Mucosa of rectum (tissue), 2 donors: ENCODE data around the gene SLC37A1.

Experiments
- H3K27ac ChIP-seq, 2 donors: one replicate each; pipeline ENCODE4 v1.7.0; 2013; ENCODE audit warnings: inconsistent platforms in 2 of 2, low read depth in 2 of 2, low read length in 2 of 2
- H3K27me3 ChIP-seq, 2 donors: one replicate each; pipeline ENCODE4 v1.7.0; 2013; ENCODE audit warnings: low read length in 2 of 2; ENCODE audit not compliant: control insufficient read depth in 2 of 2, insufficient read depth in 2 of 2
- H3K36me3 ChIP-seq, 2 donors: one replicate each; pipeline ENCODE4 v1.7.0; 2013; ENCODE audit warnings: low read length in 2 of 2; ENCODE audit not compliant: control insufficient read depth in 2 of 2, insufficient read depth in 2 of 2
- H3K4me1 ChIP-seq, 2 donors: one replicate each; pipeline ENCODE4 v1.7.0; 2013; ENCODE audit warnings: low read length in 2 of 2, mild to moderate bottlenecking in 1 of 2; ENCODE audit not compliant: control insufficient read depth in 2 of 2, insufficient read depth in 2 of 2
- H3K4me3 ChIP-seq, 2 donors: one replicate each; pipeline ENCODE4 v1.7.0; 2013; ENCODE audit warnings: low read length in 2 of 2
- H3K9ac ChIP-seq, 2 donors: one replicate each; pipeline ENCODE4 v1.7.0; 2013; ENCODE audit warnings: low read length in 2 of 2, low read depth in 1 of 2, mild to moderate bottlenecking in 1 of 2
- H3K9me3 ChIP-seq, 2 donors: one replicate each; pipeline ENCODE4 v1.7.0; 2013; ENCODE audit warnings: low read length in 2 of 2; ENCODE audit not compliant: control insufficient read depth in 2 of 2
- donor health status: healthy.
- donor health status: Normal muscosa, but diverticular disease.

The SLC37A1 gene

GRCh38 chr21:42570362-42570761 lies 56.7 kb downstream of the SLC37A1 start:
- no peaks in the 10 kb centered on the region for H3K27me3 ChIP-seq
- no peak overlapping the region for H3K9ac ChIP-seq
- no peak overlapping the region for H3K27ac ChIP-seq
- H3K4me1 ChIP-seq = no peaks in the 10 kb centered on the region
- H3K36me3 ChIP-seq = peaks cover 73 to 81% of the 10 kb centered on the region in 2 donors
- no peaks in the 10 kb centered on the region for H3K9me3 ChIP-seq
- H3K4me3 ChIP-seq = no peak overlapping the region

- Histone ChIP-seq H3K36me3 (peaks cover 70 to 80% of the 10 kb centered on the region in 2 donors), H3K27ac (no peak overlapping the region), H3K4me3 (no peak overlapping the region), H3K4me1 (no peaks in the 10 kb centered on the region), H3K27me3 (no peaks in the 10 kb centered on the region), H3K9me3 (peaks cover 0 to 1% of the 10 kb centered on the region in 2 donors), H3K9ac (no peak overlapping the region)
Measured at GRCh38 chr21:42570841-42571387, 57.3 kb downstream of the SLC37A1 start.

- Histone ChIP-seq H3K27me3 (no peaks in the 10 kb centered on the region), H3K27ac (no peak overlapping the region), H3K9ac (no peak overlapping the region), H3K4me3 (no peak overlapping the region), H3K4me1 (no peaks in the 10 kb centered on the region), H3K9me3 (peaks cover 0 to 2% of the 10 kb centered on the region in 2 donors), H3K36me3 (peaks cover 70 to 79% of the 10 kb centered on the region in 2 donors)
Measured at GRCh38 chr21:42571391-42572150, 57.9 kb downstream of the SLC37A1 start.

GRCh38 chr21:42572906-42573495 lies 59.3 kb downstream of the SLC37A1 start:
- H3K9me3 ChIP-seq = peaks cover 0 to 2% of the 10 kb centered on the region in 2 donors
- no peaks in the 10 kb centered on the region for H3K4me1 ChIP-seq
- H3K36me3 ChIP-seq = peaks cover 59 to 69% of the 10 kb centered on the region in 2 donors
- H3K27ac ChIP-seq = no peak overlapping the region
- no peak overlapping the region for H3K4me3 ChIP-seq
- no peak overlapping the region for H3K9ac ChIP-seq
- no peaks in the 10 kb centered on the region for H3K27me3 ChIP-seq

- Histone ChIP-seq H3K4me3 (no peak overlapping the region), H3K9me3 (peaks cover 0 to 2% of the 10 kb centered on the region in 2 donors), H3K36me3 (peaks cover 50 to 59% of the 10 kb centered on the region in 2 donors), H3K27me3 (no peaks in the 10 kb centered on the region), H3K4me1 (no peaks in the 10 kb centered on the region), H3K9ac (no peak overlapping the region), H3K27ac (no peak overlapping the region)
Measured at GRCh38 chr21:42574234-42575027, 60.8 kb downstream of the SLC37A1 start.

- peaks cover 49 to 59% of the 10 kb centered on the region in 2 donors for H3K36me3 ChIP-seq
- H3K9me3 ChIP-seq = peaks cover 0 to 2% of the 10 kb centered on the region in 2 donors
- no peaks in the 10 kb centered on the region for H3K4me1 ChIP-seq
Measured at GRCh38 chr21:42575111-42575510, 61.5 kb downstream of the SLC37A1 start.

GRCh38 chr21:42576639-42577038 lies 63.0 kb downstream of the SLC37A1 start:
- Histone ChIP-seq H3K36me3 (peaks cover 42 to 44% of the 10 kb centered on the region in 2 donors), H3K27me3 (no peaks in the 10 kb centered on the region), H3K9ac (no peak overlapping the region), H3K9me3 (peaks cover 0 to 2% of the 10 kb centered on the region in 2 donors), H3K4me3 (no peak overlapping the region), H3K27ac (no peak overlapping the region), H3K4me1 (no peaks in the 10 kb centered on the region)

More at GRCh38 chr21:42575111-42575510, 61.5 kb downstream of the SLC37A1 start:
- Histone ChIP-seq H3K9ac (no peak overlapping the region), H3K27ac (no peak overlapping the region), H3K27me3 (no peaks in the 10 kb centered on the region), H3K4me3 (no peak overlapping the region)

GRCh38 chr21:42578034-42578433 lies 64.4 kb downstream of the SLC37A1 start:
- Histone ChIP-seq H3K4me3 (no peak overlapping the region), H3K4me1 (no peaks in the 10 kb centered on the region), H3K27me3 (no peaks in the 10 kb centered on the region), H3K9me3 (peaks cover 0 to 2% of the 10 kb centered on the region in 2 donors), H3K27ac (no peak overlapping the region), H3K9ac (no peak overlapping the region), H3K36me3 (peaks cover 31 to 36% of the 10 kb centered on the region in 2 donors)

- Histone ChIP-seq H3K4me1 (no peaks in the 10 kb centered on the region), H3K4me3 (no peak overlapping the region), H3K9ac (no peak overlapping the region), H3K27me3 (no peaks in the 10 kb centered on the region), H3K36me3 (peaks cover 22 to 31% of the 10 kb centered on the region in 2 donors), H3K9me3 (peaks cover 0 to 2% of the 10 kb centered on the region in 2 donors), H3K27ac (no peak overlapping the region)
Measured at GRCh38 chr21:42578761-42579415, 65.2 kb downstream of the SLC37A1 start.
